Mesenchymal stem cell (in vitro differentiated cells and primary cell): ENCODE data around the gene CPS1.

Experiments used
- DNase-seq: peaks from one replicate; pipeline ENCODE4 v3.0.0-alpha.2; 2013
- H2AFZ ChIP-seq: one replicate; pipeline ENCODE4 v1.6.1; 2013; ENCODE audit warnings: low read depth, mild to moderate bottlenecking, control low read depth, inconsistent platforms, low read length, moderate library complexity
- H2AK5ac ChIP-seq: 2 replicates; pipeline ENCODE4 v1.6.1; 2013; ENCODE audit warnings: low read length, moderate library complexity, mild to moderate bottlenecking, inconsistent platforms; ENCODE audit not compliant: severe bottlenecking
- H2BK120ac ChIP-seq: one replicate; pipeline ENCODE4 v1.6.1; 2013; ENCODE audit warnings: low read depth, mild to moderate bottlenecking, inconsistent platforms, low read length, moderate library complexity
- H2BK12ac ChIP-seq, 2 experiments: one replicate each; pipeline ENCODE4 v1.6.1; 2013; ENCODE audit warnings: inconsistent platforms in 2 of 2, low read length in 2 of 2, mild to moderate bottlenecking in 2 of 2, moderate library complexity in 2 of 2, control low read depth in 1 of 2
- H2BK15ac ChIP-seq: one replicate; pipeline ENCODE4 v1.6.1; 2013; ENCODE audit warnings: mild to moderate bottlenecking, low read depth, inconsistent platforms; ENCODE audit not compliant: poor library complexity, severe bottlenecking
- H2BK5ac ChIP-seq: 2 replicates; pipeline ENCODE4 v1.6.1; 2013; ENCODE audit warnings: low read depth, mild to moderate bottlenecking, low read length, control low read depth, inconsistent platforms; ENCODE audit not compliant: poor library complexity, severe bottlenecking
- H3K14ac ChIP-seq, 2 experiments: one replicate each; pipeline ENCODE4 v1.6.1; 2013; ENCODE audit warnings: inconsistent platforms in 2 of 2, low read length in 2 of 2, control low read depth in 1 of 2, mild to moderate bottlenecking in 1 of 2, moderate library complexity in 1 of 2
- H3K18ac ChIP-seq, 2 experiments: one replicate each; pipeline ENCODE4 v1.6.1; 2013; ENCODE audit warnings: inconsistent platforms in 2 of 2, low read length in 2 of 2, control low read depth in 1 of 2, low read depth in 1 of 2, mild to moderate bottlenecking in 1 of 2
- H3K23ac ChIP-seq, 2 experiments: one replicate each; pipeline ENCODE4 v1.6.1; 2013; ENCODE audit warnings: inconsistent platforms in 2 of 2, low read length in 2 of 2, mild to moderate bottlenecking in 2 of 2, moderate library complexity in 2 of 2, control low read depth in 1 of 2
- H3K27ac ChIP-seq: 2 replicates; pipeline ENCODE4 v1.5.1; 2013; ENCODE audit warnings: mild to moderate bottlenecking, moderate library complexity, low read length, control low read depth, inconsistent platforms; ENCODE audit not compliant: poor library complexity, severe bottlenecking
- H3K27me3 ChIP-seq, 2 experiments: 2 replicates each; pipeline versions ENCODE4 v1.6.1 to v1.7.0; 2013; ENCODE audit warnings: low read length in 2 of 2, mild to moderate bottlenecking in 2 of 2, moderate library complexity in 2 of 2, control low read depth in 1 of 2, inconsistent platforms in 1 of 2; ENCODE audit not compliant: control insufficient read depth in 1 of 2, insufficient read depth in 1 of 2
- H3K36me3 ChIP-seq, 2 experiments: 2 replicates each; pipeline versions ENCODE4 v1.6.1 to v1.7.0; 2013; ENCODE audit warnings: low read length in 2 of 2, control low read depth in 1 of 2, inconsistent platforms in 1 of 2, low read depth in 1 of 2, mild to moderate bottlenecking in 1 of 2; ENCODE audit not compliant: insufficient read depth in 2 of 2, control insufficient read depth in 1 of 2
- H3K4ac ChIP-seq, 2 experiments: one replicate each; pipeline ENCODE4 v1.6.1; 2013; ENCODE audit warnings: inconsistent platforms in 2 of 2, low read length in 2 of 2, mild to moderate bottlenecking in 2 of 2, moderate library complexity in 2 of 2, control low read depth in 1 of 2, low read depth in 1 of 2
- H3K4me1 ChIP-seq: 2 replicates; pipeline ENCODE4 v1.6.1; 2013; ENCODE audit warnings: low read depth, low read length, control low read depth; ENCODE audit not compliant: control insufficient read depth, insufficient read depth
- H3K4me2 ChIP-seq: 2 replicates; pipeline ENCODE4 v1.6.1; 2013; ENCODE audit warnings: low read length, mild to moderate bottlenecking, inconsistent platforms; ENCODE audit not compliant: poor library complexity, severe bottlenecking
- H3K4me3 ChIP-seq, 2 experiments: 2 replicates each; pipeline versions ENCODE4 v1.5.1 to v1.7.0; 2013; ENCODE audit warnings: low read length in 2 of 2, mild to moderate bottlenecking in 2 of 2, control low read depth in 1 of 2, low read depth in 1 of 2; ENCODE audit not compliant: insufficient read depth in 1 of 2
- H3K79me1 ChIP-seq: replicated peaks from 2 replicates; pipeline ENCODE4 v1.6.1; 2013; ENCODE audit warnings: mild to moderate bottlenecking, control low read depth, low read length, inconsistent platforms; ENCODE audit not compliant: poor library complexity, severe bottlenecking
- H3K9ac ChIP-seq: 2 replicates; pipeline ENCODE4 v1.7.0; 2013; ENCODE audit warnings: mild to moderate bottlenecking, low read length, moderate library complexity
- H3K9me3 ChIP-seq: 2 replicates; pipeline ENCODE4 v1.7.0; 2013; ENCODE audit warnings: mild to moderate bottlenecking, low read length; ENCODE audit not compliant: control insufficient read depth
- H4K8ac ChIP-seq: one replicate; pipeline ENCODE4 v1.6.1; 2013; ENCODE audit warnings: inconsistent platforms, mild to moderate bottlenecking, low read length, moderate library complexity
- H4K91ac ChIP-seq: one replicate; pipeline ENCODE4 v1.6.1; 2013; ENCODE audit warnings: mild to moderate bottlenecking, low read length, inconsistent platforms
- WGBS: methylation state at CpG from one replicate; pipeline ENCODE4 v1.1.7; 2013; ENCODE audit warnings: mixed read lengths; 5-methylcytosine and 5-hydroxymethylcytosine counted together

Gene CPS1

DNA sequence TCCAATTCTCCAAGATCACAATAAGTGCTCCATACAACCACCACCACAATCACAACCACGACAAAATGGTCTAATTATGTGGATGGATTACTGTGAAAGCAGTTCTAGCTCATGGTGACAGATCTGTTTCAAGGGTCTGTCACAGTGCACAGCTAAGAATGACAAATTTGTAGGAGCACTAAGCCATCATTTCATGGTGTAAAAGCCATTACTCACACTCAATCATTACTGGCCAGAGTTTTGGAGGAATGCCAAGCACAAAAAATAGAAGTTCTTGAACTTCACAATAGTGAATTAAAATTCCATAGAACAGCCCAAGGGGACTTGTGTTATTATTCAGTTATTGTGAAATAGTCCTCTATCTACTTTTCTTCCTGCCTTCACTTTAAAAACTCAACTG is 2.3 kb downstream of the CPS1 start:
- no CpG with 5 or more reads among the region's 1 CpG for WGBS

DNA sequence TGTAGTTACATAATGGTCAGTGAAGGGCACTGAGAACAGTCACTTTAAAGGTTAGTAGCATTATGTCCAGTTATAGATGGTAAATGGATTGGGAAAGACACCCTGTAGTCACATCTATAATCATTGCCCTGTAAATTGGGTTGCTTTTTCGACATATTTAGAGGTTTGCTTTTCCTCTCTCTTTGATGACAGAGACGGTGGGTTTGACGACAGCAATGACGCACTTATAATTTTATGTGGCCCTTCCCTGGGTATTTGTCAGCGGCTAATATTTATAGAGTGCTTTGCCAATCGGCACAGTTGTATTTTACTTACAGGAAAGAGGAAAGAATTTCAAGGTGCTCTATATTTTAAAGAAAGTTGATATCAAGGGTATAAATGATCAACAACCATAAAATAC is 2.8 kb downstream of the CPS1 start:
- Histone ChIP-seq H3K18ac (no peak overlapping the region), H3K79me1 (no peaks in the 10 kb centered on the region), H3K36me3 (no peaks in the 10 kb centered on the region), H2AK5ac (no peak overlapping the region), H2BK12ac (no peak overlapping the region), H3K4me3 (no peak overlapping the region), H4K91ac (no peak overlapping the region), H4K8ac (no peak overlapping the region), H2AFZ (no peak overlapping the region), H3K4ac (no peak overlapping the region), H3K23ac (no peak overlapping the region), H3K9me3 (no peaks in the 10 kb centered on the region), H3K27ac (no peak overlapping the region), H3K14ac (no peak overlapping the region), H3K9ac (no peak overlapping the region), H2BK15ac (no peak overlapping the region), H3K4me1 (peaks cover 2% of the 10 kb centered on the region), H3K4me2 (no peak overlapping the region), H3K27me3 (no peaks in the 10 kb centered on the region), H2BK120ac (no peak overlapping the region), H2BK5ac (no peak overlapping the region)
- DNase-seq = no peak
- 97% methylated on average over 4 of the region's 6 CpGs for WGBS

More for the DNA sequence above, 2.3 kb downstream of the CPS1 start:
- Histone ChIP-seq H4K91ac (no peak overlapping the region), H3K9ac (no peak overlapping the region), H2BK5ac (no peak overlapping the region), H3K27me3 (no peaks in the 10 kb centered on the region), H3K14ac (no peak overlapping the region), H3K36me3 (no peaks in the 10 kb centered on the region), H3K18ac (no peak overlapping the region), H3K4ac (no peak overlapping the region), H2BK120ac (no peak overlapping the region), H3K27ac (no peak overlapping the region), H3K4me2 (no peak overlapping the region), H3K4me1 (peaks cover 2% of the 10 kb centered on the region), H3K23ac (no peak overlapping the region), H3K9me3 (no peaks in the 10 kb centered on the region), H2BK15ac (no peak overlapping the region), H4K8ac (no peak overlapping the region), H2AK5ac (no peak overlapping the region), H2BK12ac (no peak overlapping the region), H3K4me3 (no peak overlapping the region), H3K79me1 (no peaks in the 10 kb centered on the region), H2AFZ (no peak overlapping the region)
- no peak for DNase-seq

DNA sequence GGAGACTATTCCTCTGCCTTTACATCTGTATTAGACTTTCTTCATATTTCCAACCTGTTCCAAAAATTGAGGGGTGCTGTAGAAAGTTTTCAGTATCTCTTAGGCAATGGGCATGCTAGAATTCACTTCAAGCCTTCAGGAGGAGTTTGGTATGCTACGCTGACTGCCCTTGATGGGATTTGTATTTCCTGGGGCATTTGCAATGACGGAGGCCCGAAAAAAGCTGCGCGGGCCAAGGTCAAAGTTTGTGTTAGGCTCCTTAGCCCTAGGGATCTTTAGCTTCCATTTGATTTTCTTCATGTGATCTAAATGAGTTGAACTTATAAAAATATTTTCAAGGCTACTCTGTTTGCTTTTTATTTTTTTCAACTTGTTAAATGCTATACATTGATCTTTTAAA is 5.1 kb downstream of the CPS1 start:
- Histone ChIP-seq H3K9ac (no peak overlapping the region), H3K18ac (no peak overlapping the region), H4K91ac (no peak overlapping the region), H3K36me3 (no peaks in the 10 kb centered on the region), H3K14ac (no peak overlapping the region), H3K23ac (no peak overlapping the region), H2BK120ac (no peak overlapping the region), H4K8ac (no peak overlapping the region), H2BK15ac (no peak overlapping the region), H3K79me1 (no peaks in the 10 kb centered on the region), H3K27me3 (no peaks in the 10 kb centered on the region), H2AFZ (no peak overlapping the region), H3K4me3 (no peak overlapping the region), H2BK5ac (no peak overlapping the region), H3K9me3 (no peaks in the 10 kb centered on the region), H3K4me2 (no peak overlapping the region), H3K27ac (no peak overlapping the region), H3K4ac (no peak overlapping the region), H2BK12ac (no peak overlapping the region), H3K4me1 (peaks cover 2% of the 10 kb centered on the region), H2AK5ac (peak overlapping the region; percentile 75)
- WGBS = 96% methylated on average over 4 of the region's 5 CpGs
- no peak for DNase-seq

DNA sequence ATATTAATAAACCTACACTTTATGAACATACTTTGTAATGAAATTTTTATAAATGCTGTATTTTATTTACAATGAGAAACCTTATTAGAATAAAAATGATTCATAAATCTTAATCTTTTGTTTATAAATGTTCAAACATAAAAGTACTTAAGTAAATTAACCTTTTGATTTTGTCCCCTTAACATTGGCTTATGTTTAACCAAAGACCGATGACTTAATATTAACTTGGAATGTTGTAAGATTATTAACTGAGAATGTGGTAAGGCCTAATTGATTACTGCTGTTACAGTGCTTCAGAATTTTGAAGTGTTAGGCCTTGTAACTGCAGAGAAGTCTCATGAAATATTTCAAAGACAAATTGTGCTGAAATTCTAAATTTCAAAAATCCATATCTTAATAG is 5.7 kb downstream of the CPS1 start:
- Histone ChIP-seq H2BK5ac (no peak overlapping the region), H3K23ac (no peak overlapping the region), H3K36me3 (no peaks in the 10 kb centered on the region), H3K27me3 (no peaks in the 10 kb centered on the region), H3K4ac (no peak overlapping the region), H2AK5ac (no peak overlapping the region), H3K27ac (no peak overlapping the region), H2AFZ (no peak overlapping the region), H3K14ac (no peak overlapping the region), H3K4me3 (no peak overlapping the region), H3K79me1 (no peaks in the 10 kb centered on the region), H2BK120ac (no peak overlapping the region), H2BK15ac (no peak overlapping the region), H3K9me3 (no peaks in the 10 kb centered on the region), H3K4me1 (peaks cover 2% of the 10 kb centered on the region), H3K9ac (no peak overlapping the region), H2BK12ac (no peak overlapping the region), H4K8ac (no peak overlapping the region), H3K4me2 (no peak overlapping the region), H4K91ac (no peak overlapping the region), H3K18ac (no peak overlapping the region)
- WGBS = 100% methylated on average over 1 of the region's 1 CpG
- DNase-seq = no peak
